HG03097 (cell line): ENCODE results near the gene TRIM31.
A peak's percentile ranks its signal among the peaks of the same experiment; 100 is the strongest.
"Not testable (repeated sequence)": the region's sequence is repeated elsewhere in the genome, so short reads cannot be mapped to it uniquely, and the experiment has no call there.

Experiments
- ATAC-seq: cut with Tn5 transposase; IDR thresholded peaks from one replicate; pipeline ENCODE4 v1.9.1; 2021; ENCODE audit not compliant: unreplicated experiment, low FRiP score

TRIM31 gene

GRCh38 chr6:30149858-30150550 is 37.1 kb upstream of the TRIM31 start:
- no peak for ATAC-seq

- ATAC-seq, result no peak
These were observed 36.3 kb upstream of the TRIM31 start for GRCh38 chr6:30149234-30149633.

GRCh38 chr6:30147096-30147495 is 34.2 kb upstream of the TRIM31 start:
- ATAC-seq, result no peak

- no peak for ATAC-seq
These were observed 32.9 kb upstream of the TRIM31 start for GRCh38 chr6:30145818-30146217.

- ATAC-seq, result no peak
These were observed 31.9 kb upstream of the TRIM31 start for GRCh38 chr6:30144811-30145210.

GRCh38 chr6:30143780-30144179 is 30.9 kb upstream of the TRIM31 start:
- no peak for ATAC-seq

GRCh38 chr6:30142665-30143064 is 29.8 kb upstream of the TRIM31 start:
- no peak for ATAC-seq

GRCh38 chr6:30140240-30140639 is 27.4 kb upstream of the TRIM31 start:
- not testable (repeated sequence) for ATAC-seq

- ATAC-seq, result no peak
These were observed 23.8 kb upstream of the TRIM31 start for GRCh38 chr6:30136570-30137286.

- ATAC-seq, result no peak
These were observed 22.9 kb upstream of the TRIM31 start, which contains the start of gene TRIM40 for GRCh38 chr6:30135757-30136156. TRIM40 (plus strand) TSS chr6:30136140; CDS start chr6:30137037, 897 bp downstream.

- ATAC-seq, result no peak
These were observed 22.3 kb upstream of the TRIM31 start for GRCh38 chr6:30135147-30135546.

- ATAC-seq, result no peak
These were observed 19.1 kb upstream of the TRIM31 start for GRCh38 chr6:30131947-30132497.

- peak; percentile 67 for ATAC-seq
These were observed 18.3 kb upstream of the TRIM31 start for GRCh38 chr6:30130887-30131862.

GRCh38 chr6:30130179-30130679 is 17.3 kb upstream of the TRIM31 start:
- ATAC-seq, result no peak

- ATAC-seq, result no peak
These were observed 16.6 kb upstream of the TRIM31 start for GRCh38 chr6:30129265-30130178.

- ATAC-seq, result no peak
These were observed 14.6 kb upstream of the TRIM31 start for GRCh38 chr6:30127238-30128093.

GRCh38 chr6:30122515-30122914 is 9.6 kb upstream of the TRIM31 start:
- ATAC-seq, result no peak
